H9 (cell line): Measurements from ENCODE around the gene IGF2. TPM values are rescaled to one million over a fixed set of nuclear protein-coding genes. Genes with fewer than 3 reads are reported as not detected.

Source experiments
- DNase-seq: peaks from one replicate; pipeline ENCODE4 v3.0.0-alpha.2; 2017
- H2AFZ ChIP-seq: one replicate; pipeline ENCODE4 v1.6.1; 2013; ENCODE audit warnings: mild to moderate bottlenecking, low read length, control low read depth, moderate library complexity
- H2AK5ac ChIP-seq: 2 replicates; pipeline ENCODE4 v1.6.1; 2013; ENCODE audit warnings: low read length, control low read depth, mixed read lengths; ENCODE audit not compliant: insufficient read length
- H2BK120ac ChIP-seq: one replicate; pipeline ENCODE4 v1.6.1; 2013; ENCODE audit warnings: low read depth, mild to moderate bottlenecking, low read length, control low read depth, inconsistent platforms; ENCODE audit not compliant: poor library complexity, severe bottlenecking
- H2BK12ac ChIP-seq: 2 replicates; pipeline ENCODE4 v1.6.1; 2013; ENCODE audit warnings: low read length, control low read depth, mixed read lengths, low read depth; ENCODE audit not compliant: insufficient read length
- H2BK15ac ChIP-seq: 2 replicates; pipeline ENCODE4 v1.6.1; 2013; ENCODE audit warnings: low read depth, low read length, control low read depth
- H2BK20ac ChIP-seq: one replicate; pipeline ENCODE4 v1.6.1; 2013; ENCODE audit warnings: low read depth, mild to moderate bottlenecking, low read length, control low read depth, inconsistent platforms; ENCODE audit not compliant: poor library complexity, severe bottlenecking
- H2BK5ac ChIP-seq: 2 replicates; pipeline ENCODE4 v1.6.1; 2013; ENCODE audit warnings: low read length, control low read depth, mixed read lengths; ENCODE audit not compliant: insufficient read length
- H3K14ac ChIP-seq: 2 replicates; pipeline ENCODE4 v1.6.1; 2013; ENCODE audit warnings: low read length, control low read depth; ENCODE audit not compliant: insufficient read depth
- H3K18ac ChIP-seq: 2 replicates; pipeline ENCODE4 v1.6.1; 2013; ENCODE audit warnings: low read depth, mild to moderate bottlenecking, mixed read lengths, low read length, control low read depth; ENCODE audit not compliant: insufficient read length
- H3K23ac ChIP-seq: 2 replicates; pipeline ENCODE4 v1.6.1; 2013; ENCODE audit warnings: low read length, control low read depth, mixed read lengths, low read depth; ENCODE audit not compliant: insufficient read length
- H3K23me2 ChIP-seq: 2 replicates; pipeline ENCODE4 v1.6.1; 2013; ENCODE audit warnings: low read depth, mild to moderate bottlenecking, mixed read lengths, low read length, control low read depth; ENCODE audit not compliant: insufficient read length, poor library complexity, severe bottlenecking
- H3K27ac ChIP-seq: 2 replicates; pipeline ENCODE4 v1.5.1; 2013; ENCODE audit warnings: low read length, control low read depth, mixed read lengths, low read depth; ENCODE audit not compliant: insufficient read length
- H3K27me3 ChIP-seq: 2 replicates; pipeline ENCODE4 v1.6.1; 2013; ENCODE audit warnings: low read length, control low read depth, inconsistent platforms; ENCODE audit not compliant: insufficient read depth
- H3K4ac ChIP-seq: 2 replicates; pipeline ENCODE4 v1.6.1; 2013; ENCODE audit warnings: low read depth, mild to moderate bottlenecking, control low read depth, inconsistent platforms, low read length, moderate library complexity
- H3K4me1 ChIP-seq: 2 replicates; pipeline ENCODE4 v1.6.1; 2013; ENCODE audit warnings: low read length, control low read depth, inconsistent platforms; ENCODE audit not compliant: insufficient read depth
- H3K4me2 ChIP-seq: 2 replicates; pipeline ENCODE4 v1.6.1; 2013; ENCODE audit warnings: low read length, control low read depth, mixed read lengths; ENCODE audit not compliant: insufficient read length, insufficient read depth
- H3K56ac ChIP-seq: 2 replicates; pipeline ENCODE4 v1.6.1; 2013; ENCODE audit warnings: low read depth, mild to moderate bottlenecking, mixed read lengths, low read length, control low read depth; ENCODE audit not compliant: insufficient read length
- H3K79me1 ChIP-seq: 2 replicates; pipeline ENCODE4 v1.6.1; 2013; ENCODE audit warnings: low read depth, mild to moderate bottlenecking, moderate library complexity, low read length, control low read depth, inconsistent platforms; ENCODE audit not compliant: insufficient read depth, poor library complexity, severe bottlenecking
- H3K79me2 ChIP-seq: 2 replicates; pipeline ENCODE4 v1.6.1; 2013; ENCODE audit warnings: low read length, control low read depth, inconsistent platforms; ENCODE audit not compliant: insufficient read depth
- H3K9ac ChIP-seq: 2 replicates; pipeline ENCODE4 v1.6.1; 2013; ENCODE audit warnings: low read length, control low read depth, mixed read lengths; ENCODE audit not compliant: insufficient read length; ENCODE audit errors: extremely low read depth
- H3K9me3 ChIP-seq: one replicate; pipeline ENCODE4 v1.6.1; 2013; ENCODE audit warnings: low read depth, low read length, inconsistent platforms; ENCODE audit not compliant: control insufficient read depth
- H3T11ph ChIP-seq: one replicate; pipeline ENCODE4 v1.6.1; 2013; ENCODE audit warnings: mild to moderate bottlenecking, low read length, control low read depth, inconsistent platforms
- H4K20me1 ChIP-seq: one replicate; pipeline ENCODE4 v1.6.1; 2013; ENCODE audit not compliant: control insufficient read depth, insufficient read length, insufficient read depth
- H4K5ac ChIP-seq: 2 replicates; pipeline ENCODE4 v1.6.1; 2013; ENCODE audit warnings: low read depth, mild to moderate bottlenecking, mixed read lengths, low read length, control low read depth; ENCODE audit not compliant: insufficient read length
- H4K8ac ChIP-seq: replicated peaks from 2 replicates; pipeline ENCODE4 v1.6.1; 2013; ENCODE audit warnings: low read length, control low read depth, mixed read lengths, low read depth; ENCODE audit not compliant: insufficient read length
- H4K91ac ChIP-seq: 2 replicates; pipeline ENCODE4 v1.6.1; 2013; ENCODE audit warnings: low read depth, mild to moderate bottlenecking, moderate library complexity, mixed read lengths, low read length, control low read depth; ENCODE audit not compliant: insufficient read length
- H3K27ac Mint-ChIP-seq, 3 experiments: 2 replicates in 2 of 3; 3 replicates in 1 of 3; pipeline ENCODE4 v1.8.0; 2020 to 2021; ENCODE audit warnings: mixed read lengths in 3 of 3, mild to moderate bottlenecking in 1 of 3, moderate library complexity in 1 of 3
- H3K27me3 Mint-ChIP-seq: 2 replicates; pipeline ENCODE4 v1.8.0; 2021; ENCODE audit warnings: low read depth, mild to moderate bottlenecking, moderate library complexity, mixed read lengths
- H3K36me3 Mint-ChIP-seq, 3 experiments: 2 replicates in 2 of 3; 3 replicates in 1 of 3; pipeline ENCODE4 v1.8.0; 2020 to 2021; ENCODE audit warnings: low read depth in 3 of 3, mixed read lengths in 3 of 3; ENCODE audit not compliant: insufficient read depth in 1 of 3
- H3K4me1 Mint-ChIP-seq, 2 experiments: 2 replicates each; pipeline ENCODE4 v1.8.0; 2020; ENCODE audit warnings: mixed read lengths in 2 of 2
- H3K4me3 Mint-ChIP-seq, 2 experiments: 2 replicates in 1 of 2; 3 replicates in 1 of 2; pipeline ENCODE4 v1.8.0; 2020 to 2021; ENCODE audit warnings: mild to moderate bottlenecking in 2 of 2, mixed read lengths in 2 of 2, moderate library complexity in 1 of 2
- H3K9me3 Mint-ChIP-seq, 2 experiments: 2 replicates in 1 of 2; 3 replicates in 1 of 2; pipeline ENCODE4 v1.8.0; 2020; ENCODE audit warnings: mild to moderate bottlenecking in 2 of 2, mixed read lengths in 2 of 2, moderate library complexity in 1 of 2
- WGBS: extraction: QIAGEN DNeasy Blood & Tissue Kit; methylation state at CpG from one replicate; pipeline ENCODE4 v1.1.7; 2013; ENCODE audit warnings: missing lambda C conversion rate, low lambda C conversion rate, mixed read lengths; ENCODE audit not compliant: insufficient read length; ENCODE audit errors: extremely low coverage; 5-methylcytosine and 5-hydroxymethylcytosine counted together
- total RNA-seq: library from RNA; stranded (reverse); gene quantifications from 2 replicates; pipeline ENCODE4 v1.2.1, GENCODE V29; 2021
- TF ChIP-seq, protein P1 (sequence below): fragments of 200-600 bp; sonication (generic); conservative IDR thresholded peaks from 3 replicates; pipeline ENCODE4 v1.8.0; 2021; ENCODE audit warnings: antibody characterized with exemption, mild to moderate bottlenecking

IGF2 gene
- total RNA-seq, 1 experiment from 2014 or later, result 2.8 TPM

DNA sequence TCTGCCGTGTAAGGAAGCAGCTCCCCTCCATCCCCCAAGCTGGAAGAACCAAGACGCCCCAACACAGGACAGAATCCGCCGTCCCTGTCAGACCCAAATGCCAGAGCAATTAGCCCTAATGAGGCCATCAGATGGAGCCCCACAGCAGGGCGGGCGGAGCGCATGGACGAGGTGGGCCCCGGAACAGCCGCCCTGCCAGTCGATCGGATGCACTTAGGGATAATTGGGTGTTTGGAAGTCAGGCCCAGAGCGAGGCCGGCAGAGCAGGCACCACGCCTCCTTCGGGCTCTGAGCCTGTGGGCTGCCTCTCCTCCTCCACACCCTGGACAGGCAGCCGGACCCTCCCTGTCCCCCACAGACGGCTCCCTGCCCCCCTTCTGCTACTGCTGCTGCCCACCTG, 37.9 kb upstream of the IGF2 start:
- Histone ChIP-seq H3K14ac (no peak overlapping the region), H3K4me1 (no peaks in the 10 kb centered on the region), H3K79me2 (no peaks in the 10 kb centered on the region), H3K23me2 (no peaks in the 10 kb centered on the region), H3K4me2 (no peak overlapping the region), H4K91ac (no peak overlapping the region), H2BK15ac (no peak overlapping the region), H3K18ac (no peak overlapping the region), H3K56ac (no peak overlapping the region), H3K4ac (no peak overlapping the region), H3K79me1 (no peaks in the 10 kb centered on the region), H2BK12ac (no peak overlapping the region), H3K23ac (no peak overlapping the region), H2BK120ac (no peak overlapping the region), H4K5ac (no peak overlapping the region), H3K27ac (no peak overlapping the region), H3K9me3 (no peaks in the 10 kb centered on the region), H3K9ac (no peak overlapping the region), H4K20me1 (no peaks in the 10 kb centered on the region), H2BK5ac (no peak overlapping the region), H4K8ac (no peak overlapping the region), H2AK5ac (no peak overlapping the region), H2BK20ac (no peak overlapping the region), H3T11ph (no peak overlapping the region), H3K27me3 (no peaks in the 10 kb centered on the region; the same call in 1 of the 2 replicates), H2AFZ (no peak overlapping the region)
- no peaks in the 10 kb centered on the region for H3K36me3 Mint-ChIP-seq
- peaks cover 0 to 5% of the 10 kb centered on the region in 2 experiments; a peak in 1 of 4 replicates for H3K4me1 Mint-ChIP-seq
- DNase-seq, result no peak
- TF ChIP-seq, protein P1, sequence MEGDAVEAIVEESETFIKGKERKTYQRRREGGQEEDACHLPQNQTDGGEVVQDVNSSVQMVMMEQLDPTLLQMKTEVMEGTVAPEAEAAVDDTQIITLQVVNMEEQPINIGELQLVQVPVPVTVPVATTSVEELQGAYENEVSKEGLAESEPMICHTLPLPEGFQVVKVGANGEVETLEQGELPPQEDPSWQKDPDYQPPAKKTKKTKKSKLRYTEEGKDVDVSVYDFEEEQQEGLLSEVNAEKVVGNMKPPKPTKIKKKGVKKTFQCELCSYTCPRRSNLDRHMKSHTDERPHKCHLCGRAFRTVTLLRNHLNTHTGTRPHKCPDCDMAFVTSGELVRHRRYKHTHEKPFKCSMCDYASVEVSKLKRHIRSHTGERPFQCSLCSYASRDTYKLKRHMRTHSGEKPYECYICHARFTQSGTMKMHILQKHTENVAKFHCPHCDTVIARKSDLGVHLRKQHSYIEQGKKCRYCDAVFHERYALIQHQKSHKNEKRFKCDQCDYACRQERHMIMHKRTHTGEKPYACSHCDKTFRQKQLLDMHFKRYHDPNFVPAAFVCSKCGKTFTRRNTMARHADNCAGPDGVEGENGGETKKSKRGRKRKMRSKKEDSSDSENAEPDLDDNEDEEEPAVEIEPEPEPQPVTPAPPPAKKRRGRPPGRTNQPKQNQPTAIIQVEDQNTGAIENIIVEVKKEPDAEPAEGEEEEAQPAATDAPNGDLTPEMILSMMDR, result no peak
- no peak overlapping the region for H3K4me3 Mint-ChIP-seq
- peaks cover 0 to 2% of the 10 kb centered on the region in 2 experiments; a peak in 2 of 5 replicates for H3K9me3 Mint-ChIP-seq
- no CpG with 5 or more reads among the region's 18 CpGs for WGBS
- no peak overlapping the region for H3K27ac Mint-ChIP-seq
- peaks cover 15% of the 10 kb centered on the region for H3K27me3 Mint-ChIP-seq
